ENCODE data around the gene RIPK4.
"Not testable (repeated sequence)": the region's sequence is repeated elsewhere in the genome, so short reads cannot be mapped to it uniquely, and the experiment has no call there.

Gene RIPK4

GRCh38 chr21:41717573-41718330 lies 49.1 kb downstream of the RIPK4 start:
- CTCF ChIA-PET = no interaction called here
- Mint-ChIP-seq H3K36me3 (no peaks in the 10 kb centered on the region), H3K9me3 (no peaks in the 10 kb centered on the region), H3K27me3 (peaks cover 56% of the 10 kb centered on the region), H3K4me1 (no peaks in the 10 kb centered on the region), H3K4me3 (no peak overlapping the region), H3K27ac (no peak overlapping the region)
- no peak for DNase-seq

GRCh38 chr21:41716751-41717150 lies 50.1 kb downstream of the RIPK4 start:
- no peak for DNase-seq
- no peaks in the 10 kb centered on the region for H3K4me1 Mint-ChIP-seq
- no peaks in the 10 kb centered on the region for H3K9me3 Mint-ChIP-seq
- H3K4me3 Mint-ChIP-seq = no peak overlapping the region
- H3K27ac Mint-ChIP-seq = no peak overlapping the region
- no peaks in the 10 kb centered on the region for H3K36me3 Mint-ChIP-seq
- peaks cover 56% of the 10 kb centered on the region for H3K27me3 Mint-ChIP-seq
- CTCF ChIA-PET = no interaction called here

- H3K4me1 Mint-ChIP-seq = no peaks in the 10 kb centered on the region
- CTCF ChIA-PET = no interaction called here
- H3K27ac Mint-ChIP-seq = no peak overlapping the region
- H3K4me3 Mint-ChIP-seq = no peak overlapping the region
- H3K36me3 Mint-ChIP-seq = no peaks in the 10 kb centered on the region
- no peak for DNase-seq
- H3K27me3 Mint-ChIP-seq = peaks cover 63% of the 10 kb centered on the region
- no peaks in the 10 kb centered on the region for H3K9me3 Mint-ChIP-seq
These were observed 51.1 kb downstream of the RIPK4 start for GRCh38 chr21:41715649-41716281.

GRCh38 chr21:41714299-41714865 lies 52.5 kb downstream of the RIPK4 start:
- CTCF ChIA-PET, H3K4me3 Mint-ChIP-seq: not testable (repeated sequence)
- H3K27me3 Mint-ChIP-seq = peaks cover 70% of the 10 kb centered on the region

GRCh38 chr21:41713495-41714281 lies 53.2 kb downstream of the RIPK4 start:
- Mint-ChIP-seq H3K4me1 (no peaks in the 10 kb centered on the region), H3K9me3 (no peaks in the 10 kb centered on the region), H3K4me3 (no peak overlapping the region), H3K36me3 (no peaks in the 10 kb centered on the region), H3K27ac (no peak overlapping the region), H3K27me3 (peaks cover 70% of the 10 kb centered on the region)
- no peak for DNase-seq
- CTCF ChIA-PET = no interaction called here

More at GRCh38 chr21:41714299-41714865, 52.5 kb downstream of the RIPK4 start:
- not testable (repeated sequence) for H3K36me3 Mint-ChIP-seq, H3K9me3 Mint-ChIP-seq, H3K4me1 Mint-ChIP-seq, DNase-seq, H3K27ac Mint-ChIP-seq

GRCh38 chr21:41712730-41713129 lies 54.1 kb downstream of the RIPK4 start:
- Mint-ChIP-seq H3K9me3 (no peaks in the 10 kb centered on the region), H3K27me3 (peaks cover 69% of the 10 kb centered on the region), H3K36me3 (no peaks in the 10 kb centered on the region), H3K4me1 (no peaks in the 10 kb centered on the region), H3K4me3 (no peak overlapping the region), H3K27ac (no peak overlapping the region)
- CTCF ChIA-PET = no interaction called here
- no peak for DNase-seq

- H3K4me1 Mint-ChIP-seq = no peaks in the 10 kb centered on the region
- no peaks in the 10 kb centered on the region for H3K36me3 Mint-ChIP-seq
- no peak overlapping the region for H3K27ac Mint-ChIP-seq
- CTCF ChIA-PET = no interaction called here
- DNase-seq = no peak
- H3K4me3 Mint-ChIP-seq = no peak overlapping the region
- no peaks in the 10 kb centered on the region for H3K9me3 Mint-ChIP-seq
- H3K27me3 Mint-ChIP-seq = peaks cover 69% of the 10 kb centered on the region
These were observed 54.7 kb downstream of the RIPK4 start for GRCh38 chr21:41712201-41712600.

GRCh38 chr21:41711416-41712007 lies 55.3 kb downstream of the RIPK4 start:
- Mint-ChIP-seq H3K27me3 (peaks cover 66% of the 10 kb centered on the region), H3K4me3 (no peak overlapping the region), H3K36me3 (no peaks in the 10 kb centered on the region), H3K27ac (no peak overlapping the region), H3K4me1 (no peaks in the 10 kb centered on the region), H3K9me3 (no peaks in the 10 kb centered on the region)
- DNase-seq = no peak
- CTCF ChIA-PET = no interaction called here

- H3K4me3 Mint-ChIP-seq = no peak overlapping the region
- CTCF ChIA-PET = no interaction called here
- no peaks in the 10 kb centered on the region for H3K9me3 Mint-ChIP-seq
- no peaks in the 10 kb centered on the region for H3K36me3 Mint-ChIP-seq
- peaks cover 61% of the 10 kb centered on the region for H3K27me3 Mint-ChIP-seq
- H3K27ac Mint-ChIP-seq = no peak overlapping the region
- H3K4me1 Mint-ChIP-seq = no peaks in the 10 kb centered on the region
- DNase-seq = no peak
These were observed 56.1 kb downstream of the RIPK4 start for GRCh38 chr21:41710823-41711160.

- Mint-ChIP-seq H3K4me3 (no peak overlapping the region), H3K9me3 (no peaks in the 10 kb centered on the region), H3K27me3 (peaks cover 60% of the 10 kb centered on the region), H3K4me1 (no peaks in the 10 kb centered on the region), H3K36me3 (no peaks in the 10 kb centered on the region), H3K27ac (no peak overlapping the region)
- CTCF ChIA-PET = no interaction called here
- no peak for DNase-seq
These were observed 56.7 kb downstream of the RIPK4 start for GRCh38 chr21:41709965-41710822.

- H3K36me3 Mint-ChIP-seq = no peaks in the 10 kb centered on the region
- no peak overlapping the region for H3K4me3 Mint-ChIP-seq
- no peak overlapping the region for H3K27ac Mint-ChIP-seq
- no peak for DNase-seq
- H3K4me1 Mint-ChIP-seq = no peaks in the 10 kb centered on the region
- CTCF ChIA-PET = no interaction called here
- no peaks in the 10 kb centered on the region for H3K9me3 Mint-ChIP-seq
- H3K27me3 Mint-ChIP-seq = peaks cover 51% of the 10 kb centered on the region
These were observed 57.7 kb downstream of the RIPK4 start for GRCh38 chr21:41709166-41709565.

GRCh38 chr21:41707960-41708330 lies 58.9 kb downstream of the RIPK4 start:
- no peak overlapping the region for H3K27ac Mint-ChIP-seq
- H3K4me3 Mint-ChIP-seq = no peak overlapping the region
- no peaks in the 10 kb centered on the region for H3K9me3 Mint-ChIP-seq
- no peaks in the 10 kb centered on the region for H3K4me1 Mint-ChIP-seq
- DNase-seq = no peak
- no peaks in the 10 kb centered on the region for H3K36me3 Mint-ChIP-seq
- H3K27me3 Mint-ChIP-seq = peaks cover 39% of the 10 kb centered on the region
- CTCF ChIA-PET = no interaction called here

GRCh38 chr21:41707231-41707959 lies 59.5 kb downstream of the RIPK4 start:
- peaks cover 33% of the 10 kb centered on the region for H3K27me3 Mint-ChIP-seq
- DNase-seq = no peak

More at GRCh38 chr21:41707231-41707959, 59.5 kb downstream of the RIPK4 start:
- H3K36me3 Mint-ChIP-seq = no peaks in the 10 kb centered on the region
- H3K4me3 Mint-ChIP-seq = no peak overlapping the region
- no peaks in the 10 kb centered on the region for H3K9me3 Mint-ChIP-seq
- CTCF ChIA-PET = no interaction called here
- H3K27ac Mint-ChIP-seq = no peak overlapping the region
- no peaks in the 10 kb centered on the region for H3K4me1 Mint-ChIP-seq

Data from activated naive CD4-positive, alpha-beta T cell treated with anti-CD3 and anti-CD28 coated beads, Interleukin-2, amount 10 ng/mL, durations not matched to agents 7 days and 5 days (primary cell).